HepG2 (cell line): ENCODE data around the gene MYPN. TPM values are rescaled to one million over a fixed set of nuclear protein-coding genes. Genes with fewer than 3 reads are reported as not detected.

Experiments used
- ATAC-seq: fragments of 200-7000 bp; cut with Tn5 transposase; 3 replicates; pipeline ENCODE4 v1.9.1; 2020; ENCODE audit warnings: mild to moderate bottlenecking, moderate library complexity
- BruUV-seq: library from RNA; stranded (reverse); fragments of 400-500 nt; replicated peaks from 2 replicates; lab custom pipeline; 2021; lab: Mats Ljungman, UMichigan
- CTCF ChIA-PET: fragments of 300-600 bp; formaldehyde crosslinking; extraction: SDS; loops from one replicate; lab custom pipeline; 2021; ENCODE audit warnings: low total read pairs, inconsistent platforms, low intra/inter-chr PET ratio; lab: Yijun Ruan, JAX
- POLR2A ChIA-PET: fragments of 350-600 bp; sonication (Branson Sonifier 250); formaldehyde crosslinking; loops from one replicate; lab custom pipeline; 2020; ENCODE audit warnings: antibody characterized with exemption, inconsistent platforms; lab: Yijun Ruan, JAX
- DNase-seq: peaks from one replicate; pipeline ENCODE4 v3.0.0-alpha.2; 2015; ENCODE audit warnings: low spot score
- FAIRE-seq: peaks from 3 replicates; lab custom pipeline; 2011; peaks lifted over from hg19 to GRCh38; lab: Jason Lieb, UNC
- H2AFZ ChIP-seq: one replicate; pipeline ENCODE4 v1.6.1; 2011; ENCODE audit warnings: low read length, inconsistent platforms
- H3K27ac ChIP-seq: fragments of 300-600 bp; 3 replicates; pipeline ENCODE4 v1.8.0; 2011; ENCODE audit warnings: mixed run types, mild to moderate bottlenecking, mixed read lengths, low read length, inconsistent platforms; ENCODE audit not compliant: insufficient read depth; ENCODE audit errors: extremely low read length
- H3K27me3 ChIP-seq, 2 experiments: fragments of 200-600 bp in 1 of 2; 2 replicates in 1 of 2; 3 replicates in 1 of 2; pipeline versions ENCODE4 v1.6.0 to v1.8.0; 2011; ENCODE audit warnings: low read length in 2 of 2, mild to moderate bottlenecking in 2 of 2, moderate library complexity in 2 of 2, inconsistent platforms in 1 of 2; ENCODE audit not compliant: insufficient read depth in 2 of 2, control insufficient read depth in 1 of 2
- H3K36me3 ChIP-seq, 2 experiments: fragments of 200-600 bp in 1 of 2; replicated peaks in 1 of 2; 2 replicates in 1 of 2; 3 replicates in 1 of 2; pipeline versions ENCODE4 v1.5.1 to v1.8.0; 2011; ENCODE audit warnings: low read length in 2 of 2, inconsistent platforms in 1 of 2; ENCODE audit not compliant: insufficient read depth in 2 of 2, control insufficient read depth in 1 of 2
- H3K4me1 ChIP-seq: 2 replicates; pipeline ENCODE4 v1.5.1; 2012; ENCODE audit warnings: low read length, inconsistent platforms; ENCODE audit not compliant: insufficient read depth
- H3K4me2 ChIP-seq: 2 replicates; pipeline ENCODE4 v1.6.0; 2011; ENCODE audit warnings: low read depth, low read length, inconsistent platforms
- H3K4me3 ChIP-seq, 3 experiments: fragments of 200-600 bp in 1 of 3; sonication (generic), shearing (Covaris generic) in 1 of 3; replicated peaks in 1 of 3; 2 replicates each; pipeline ENCODE4 v1.5.1; 2011 to 2016; ENCODE audit warnings: low read length in 3 of 3, inconsistent platforms in 2 of 3, low read depth in 2 of 3, mild to moderate bottlenecking in 2 of 3, control low read depth in 1 of 3, mixed read lengths in 1 of 3; ENCODE audit not compliant: insufficient read depth in 1 of 3
- H3K79me2 ChIP-seq: one replicate; pipeline ENCODE4 v1.6.1; 2011; ENCODE audit warnings: low read length, inconsistent platforms; ENCODE audit not compliant: insufficient read depth
- H3K9ac ChIP-seq: 2 replicates; pipeline ENCODE4 v1.6.0; 2011; ENCODE audit warnings: mild to moderate bottlenecking, low read depth, low read length, inconsistent platforms; ENCODE audit not compliant: insufficient read depth
- H3K9me3 ChIP-seq: 2 replicates; pipeline ENCODE4 v1.5.1; 2012; ENCODE audit warnings: mild to moderate bottlenecking, low read length
- H4K20me1 ChIP-seq: 2 replicates; pipeline ENCODE4 v1.6.0; 2011; ENCODE audit warnings: inconsistent platforms, mild to moderate bottlenecking, low read length, moderate library complexity; ENCODE audit not compliant: insufficient read depth
- CBX5 ChIP-seq: sonication (generic); formaldehyde crosslinking; IDR thresholded peaks from 2 replicates; pipeline ENCODE4 v1.4.0; 2020; ENCODE audit warnings: missing genetic modification reagents, borderline replicate concordance
- CENPBD1 ChIP-seq: sonication (generic); formaldehyde crosslinking; IDR thresholded peaks from 2 replicates; pipeline ENCODE4 v1.8.0; 2022; ENCODE audit warnings: missing genetic modification reagents, low read depth, mild to moderate bottlenecking, borderline replicate concordance
- CHCHD3 ChIP-seq: sonication (generic); formaldehyde crosslinking; IDR thresholded peaks from 2 replicates; pipeline ENCODE4 v1.8.0; 2022; ENCODE audit warnings: mild to moderate bottlenecking, missing genetic modification reagents, moderate library complexity
- GTF3A ChIP-seq: sonication (generic); formaldehyde crosslinking; conservative IDR thresholded peaks from 2 replicates; pipeline ENCODE4 v1.4.0; 2020; ENCODE audit warnings: mild to moderate bottlenecking, missing genetic modification reagents
- IKZF4 ChIP-seq: sonication (generic); formaldehyde crosslinking; IDR thresholded peaks from 2 replicates; pipeline ENCODE4 v1.5.1; 2020; ENCODE audit warnings: borderline replicate concordance, mild to moderate bottlenecking, low read depth, missing genetic modification reagents; ENCODE audit errors: not compliant biosample characterization
- KMT2B ChIP-seq: IDR thresholded peaks from 2 replicates; pipeline ENCODE4 v1.6.1; 2016; ENCODE audit warnings: missing genetic modification reagents, missing compliant biosample characterization
- NCOA5 ChIP-seq: sonication (generic); formaldehyde crosslinking; IDR thresholded peaks from 2 replicates; pipeline ENCODE4 v1.4.0; 2020; ENCODE audit warnings: missing genetic modification reagents
- POLR2G ChIP-seq: fragments of 200-400 bp; formaldehyde crosslinking; IDR thresholded peaks from 2 replicates; pipeline ENCODE4 v1.6.1; 2018; ENCODE audit warnings: mild to moderate bottlenecking, low read depth, low read length, moderate library complexity
- SMARCE1 ChIP-seq: fragments of 450-650 bp; IDR thresholded peaks from 2 replicates; pipeline ENCODE4 v1.6.1; 2017; ENCODE audit warnings: borderline replicate concordance
- TBL1XR1 ChIP-seq: fragments of 150-350 bp; IDR thresholded peaks from 2 replicates; pipeline ENCODE4 v1.6.1; 2014; ENCODE audit warnings: borderline replicate concordance, low read length; ENCODE audit not compliant: partially characterized antibody
- XBP1 ChIP-seq: sonication (generic); formaldehyde crosslinking; IDR thresholded peaks from 2 replicates; pipeline ENCODE4 v1.5.0; 2020; ENCODE audit warnings: missing genetic modification reagents
- ZNF160 ChIP-seq: sonication (generic); formaldehyde crosslinking; IDR thresholded peaks from 2 replicates; pipeline ENCODE4 v1.8.0; 2022; ENCODE audit warnings: mild to moderate bottlenecking, inconsistent platforms, missing genetic modification reagents
- ZNF253 ChIP-seq: sonication (generic); formaldehyde crosslinking; IDR thresholded peaks from 2 replicates; pipeline ENCODE4 v1.8.0; 2022; ENCODE audit warnings: mild to moderate bottlenecking, missing genetic modification reagents, borderline replicate concordance
- ZNF496 ChIP-seq: sonication (generic); formaldehyde crosslinking; IDR thresholded peaks from 2 replicates; pipeline ENCODE4 v1.8.1; 2023; ENCODE audit warnings: mild to moderate bottlenecking, moderate library complexity, missing genetic modification reagents; ENCODE audit not compliant: insufficient replicate concordance
- ZNF747 ChIP-seq: sonication (generic); formaldehyde crosslinking; IDR thresholded peaks from 2 replicates; pipeline ENCODE4 v1.8.1; 2023; ENCODE audit warnings: missing genetic modification reagents, mild to moderate bottlenecking, borderline replicate concordance
- ZNF768 ChIP-seq: sonication (generic); formaldehyde crosslinking; IDR thresholded peaks from 2 replicates; pipeline ENCODE4 v1.4.0; 2020; ENCODE audit warnings: missing genetic modification reagents
- ZNF782 ChIP-seq: sonication (generic); formaldehyde crosslinking; IDR thresholded peaks from 2 replicates; pipeline ENCODE4 v1.4.0; 2020; ENCODE audit warnings: missing genetic modification reagents, mild to moderate bottlenecking, borderline replicate concordance
- WGBS: methylation state at CpG from one replicate; pipeline ENCODE4 v1.1.6; 2017; ENCODE audit warnings: low lambda C conversion rate; 5-methylcytosine and 5-hydroxymethylcytosine counted together
- in situ Hi-C: cut with HindIII; loops from 2 replicates; pipeline ENCODE4 v1.10.0; 2017; ENCODE audit warnings: low pct_unique_long_range_greater_than_20kb; ENCODE audit not compliant: extremely low pct_ligation_motif_present
- intact Hi-C: fragments of 100-400 bp; cut with micrococcal nuclease; formaldehyde crosslinking; loops from one replicate; pipeline ENCODE4 v1.10.0; 2022; ENCODE audit not compliant: unreplicated experiment
- polyA plus RNA-seq, 8 experiments: library from polyadenylated mRNA; depleted of rRNA in 3 of 8; stranded (reverse) in 7 of 8; unstranded in 1 of 8; fragments of >200 nt; fragmentation: Illumina TruSeq in 4 of 8; extraction: Trizol in 4 of 8; gene quantifications; 2 replicates each; pipeline versions ENCODE4 v1.2.1 to v1.2.3, GENCODE V29; 2011 to 2016; ENCODE audit warnings: low read depth in 4 of 8, missing spikeins in 1 of 8, mixed read lengths in 1 of 8; ENCODE audit not compliant: insufficient read depth in 1 of 8
- total RNA-seq, 5 experiments: library from RNA; depleted of rRNA; stranded (reverse); fragments of >200 nt; fragmentation: Illumina TruSeq; extraction: Trizol; gene quantifications; 2 replicates each; pipeline ENCODE4 v1.2.3, GENCODE V29; 2016; ENCODE audit warnings: low read depth in 1 of 5
- TF ChIP-seq, protein P1 (sequence below): sonication (generic); formaldehyde crosslinking; IDR thresholded peaks from 2 replicates; pipeline ENCODE4 v1.8.0; 2022; ENCODE audit warnings: mild to moderate bottlenecking, missing genetic modification reagents, moderate library complexity
- TF ChIP-seq, protein P2 (sequence below): sonication (generic); formaldehyde crosslinking; IDR thresholded peaks from 2 replicates; pipeline ENCODE4 v1.9.0; 2021; ENCODE audit warnings: missing genetic modification reagents, mild to moderate bottlenecking, borderline replicate concordance
- TF ChIP-seq, protein P3 (sequence below), 2 experiments: sonication (generic) in 1 of 2; formaldehyde crosslinking in 1 of 2; IDR thresholded peaks; 2 replicates each; pipeline versions ENCODE4 v1.5.1 to v1.6.1; 2011 to 2020; ENCODE audit warnings: borderline replicate concordance in 1 of 2, low read depth in 1 of 2, low read length in 1 of 2, mild to moderate bottlenecking in 1 of 2, missing genetic modification reagents in 1 of 2, moderate library complexity in 1 of 2

Gene MYPN
- total and polyA plus RNA-seq, 2 of the 13 experiments (the other 11 are each of a cell fraction or from before 2014, with no cell fraction given), result not detected

- Histone ChIP-seq H4K20me1 (no peaks in the 10 kb centered on the region), H3K27me3 (peaks cover 0 to 10% of the 10 kb centered on the region in 2 experiments; a peak in 1 of 5 replicates), H3K4me1 (no peaks in the 10 kb centered on the region), H3K79me2 (no peaks in the 10 kb centered on the region), H3K27ac (no peak overlapping the region), H3K9me3 (no peaks in the 10 kb centered on the region), H2AFZ (no peak overlapping the region), H3K4me2 (no peak overlapping the region), H3K4me3 (no peak overlapping the region), H3K9ac (no peak overlapping the region), H3K36me3 (no peaks in the 10 kb centered on the region)
- FAIRE-seq (no peak), DNase-seq (no peak), ATAC-seq (no peak)
- ChIA-PET CTCF (no interaction called here), POLR2A (no interaction called here)
- in situ Hi-C loops (no loop called here), intact Hi-C loops (no loop called here)
- no TSS peak for BruUV-seq
- 65% methylated on average over 2 of the region's 2 CpGs for WGBS
- TF ChIP-seq, protein P1, sequence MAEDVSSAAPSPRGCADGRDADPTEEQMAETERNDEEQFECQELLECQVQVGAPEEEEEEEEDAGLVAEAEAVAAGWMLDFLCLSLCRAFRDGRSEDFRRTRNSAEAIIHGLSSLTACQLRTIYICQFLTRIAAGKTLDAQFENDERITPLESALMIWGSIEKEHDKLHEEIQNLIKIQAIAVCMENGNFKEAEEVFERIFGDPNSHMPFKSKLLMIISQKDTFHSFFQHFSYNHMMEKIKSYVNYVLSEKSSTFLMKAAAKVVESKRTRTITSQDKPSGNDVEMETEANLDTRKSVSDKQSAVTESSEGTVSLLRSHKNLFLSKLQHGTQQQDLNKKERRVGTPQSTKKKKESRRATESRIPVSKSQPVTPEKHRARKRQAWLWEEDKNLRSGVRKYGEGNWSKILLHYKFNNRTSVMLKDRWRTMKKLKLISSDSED, result no peak
- TF ChIP-seq TBL1XR1 (no peak), CENPBD1 (CRISPR knock-in tag) (no peak), CHCHD3 (CRISPR knock-in tag) (no peak), NCOA5 (CRISPR knock-in tag) (no peak), KMT2B (CRISPR knock-in tag) (no peak), ZNF782 (CRISPR knock-in tag) (no peak), POLR2G (no peak), XBP1 (CRISPR knock-in tag) (no peak), ZNF160 (no peak), ZNF496 (CRISPR knock-in tag) (no peak), ZNF747 (CRISPR knock-in tag) (no peak), GTF3A (CRISPR knock-in tag) (no peak), IKZF4 (CRISPR knock-in tag) (no peak), CBX5 (CRISPR knock-in tag) (no peak), SMARCE1 (no peak), ZNF768 (CRISPR knock-in tag) (no peak), ZNF253 (CRISPR knock-in tag) (no peak)
- TF ChIP-seq, protein P2, sequence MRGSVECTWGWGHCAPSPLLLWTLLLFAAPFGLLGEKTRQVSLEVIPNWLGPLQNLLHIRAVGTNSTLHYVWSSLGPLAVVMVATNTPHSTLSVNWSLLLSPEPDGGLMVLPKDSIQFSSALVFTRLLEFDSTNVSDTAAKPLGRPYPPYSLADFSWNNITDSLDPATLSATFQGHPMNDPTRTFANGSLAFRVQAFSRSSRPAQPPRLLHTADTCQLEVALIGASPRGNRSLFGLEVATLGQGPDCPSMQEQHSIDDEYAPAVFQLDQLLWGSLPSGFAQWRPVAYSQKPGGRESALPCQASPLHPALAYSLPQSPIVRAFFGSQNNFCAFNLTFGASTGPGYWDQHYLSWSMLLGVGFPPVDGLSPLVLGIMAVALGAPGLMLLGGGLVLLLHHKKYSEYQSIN, result no peak
- TF ChIP-seq, protein P3, sequence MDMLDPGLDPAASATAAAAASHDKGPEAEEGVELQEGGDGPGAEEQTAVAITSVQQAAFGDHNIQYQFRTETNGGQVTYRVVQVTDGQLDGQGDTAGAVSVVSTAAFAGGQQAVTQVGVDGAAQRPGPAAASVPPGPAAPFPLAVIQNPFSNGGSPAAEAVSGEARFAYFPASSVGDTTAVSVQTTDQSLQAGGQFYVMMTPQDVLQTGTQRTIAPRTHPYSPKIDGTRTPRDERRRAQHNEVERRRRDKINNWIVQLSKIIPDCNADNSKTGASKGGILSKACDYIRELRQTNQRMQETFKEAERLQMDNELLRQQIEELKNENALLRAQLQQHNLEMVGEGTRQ (IDR thresholded peaks at IDR 0.05; ENCODE audit: low read depth, low read length), result no peak
- TF ChIP-seq, protein P3 (CRISPR knock-in tag; IDR thresholded peaks at IDR 0.05; ENCODE audit: borderline replicate concordance), result no peak
These were observed 132.8 kb downstream of the MYPN start for GRCh38 chr10:68242051-68242450.
